Inflammatory macrophage treated with lipopolysaccharide for 4 hours (primary cell): ENCODE data around the gene ZFPM1.

Experiments
- DNase-seq: peaks from one replicate; pipeline ENCODE4 v3.0.0-alpha.2; 2020

The ZFPM1 gene

GRCh38 chr16:88452482-88453216 is 431 bp upstream of the ZFPM1 start:
- DNase-seq, result peak; percentile 97

GRCh38 chr16:88453611-88454522 is 787 bp downstream of the ZFPM1 start:
- DNase-seq, result no peak

GRCh38 chr16:88454523-88454947 is 1.5 kb downstream of the ZFPM1 start:
- DNase-seq, result no peak

- DNase-seq, result peak; percentile 30
Observed at GRCh38 chr16:88455610-88456355, 2.7 kb downstream of the ZFPM1 start.

- no peak for DNase-seq
Observed at GRCh38 chr16:88456356-88457292, 3.5 kb downstream of the ZFPM1 start.

- no peak for DNase-seq
Observed at GRCh38 chr16:88458039-88458772, 5.1 kb downstream of the ZFPM1 start.

GRCh38 chr16:88458773-88459235 is 5.7 kb downstream of the ZFPM1 start:
- no peak for DNase-seq

- no peak for DNase-seq
Observed at GRCh38 chr16:88459366-88460073, 6.4 kb downstream of the ZFPM1 start.

GRCh38 chr16:88460496-88461330 is 7.6 kb downstream of the ZFPM1 start:
- no peak for DNase-seq

GRCh38 chr16:88461331-88462269 is 8.5 kb downstream of the ZFPM1 start:
- DNase-seq, result no peak

GRCh38 chr16:88462396-88462795 is 9.3 kb downstream of the ZFPM1 start:
- DNase-seq, result no peak

GRCh38 chr16:88463411-88463810 is 10.3 kb downstream of the ZFPM1 start:
- no peak for DNase-seq

- no peak for DNase-seq
Observed at GRCh38 chr16:88464447-88465318, 11.6 kb downstream of the ZFPM1 start.

- DNase-seq, result no peak
Observed at GRCh38 chr16:88465387-88465983, 12.4 kb downstream of the ZFPM1 start.

GRCh38 chr16:88466175-88466862 is 13.2 kb downstream of the ZFPM1 start:
- no peak for DNase-seq

- no peak for DNase-seq
Observed at GRCh38 chr16:88466949-88467348, 13.9 kb downstream of the ZFPM1 start.
